Measurements from ENCODE around the gene SDCBP2.

- no peak for TF ChIP-seq POLR2AphosphoS5 (IDR thresholded peaks at IDR 0.05)
- TF ChIP-seq CTCF (IDR thresholded peaks at IDR 0.05), result no peak
- no peak for TF ChIP-seq POLR2A (IDR thresholded peaks at IDR 0.05)
- no peak for TF ChIP-seq EP300 (IDR thresholded peaks at IDR 0.05; ENCODE audit: low read depth)
Observed at GRCh38 chr20:1360094-1360846, 31.3 kb upstream of the SDCBP2 start.
